Limb (tissue), 2 donors: ENCODE data around the gene CCR5AS.
"Not testable (repeated sequence)": the region's sequence is repeated elsewhere in the genome, so short reads cannot be mapped to it uniquely, and the experiment has no call there.

Source experiments
- DNase-seq, 2 donors: peaks; one replicate each; pipeline ENCODE4 v3.0.0-alpha.2; 2016; ENCODE audit errors: extremely low spot score in 2 of 2

Gene CCR5AS

GRCh38 chr3:46356909-46357308 is 50.0 kb downstream of the CCR5AS start:
- DNase-seq, result no peak

- no peak for DNase-seq
These were observed 50.6 kb downstream of the CCR5AS start for GRCh38 chr3:46356276-46356675.

GRCh38 chr3:46354984-46355383 is 51.9 kb downstream of the CCR5AS start:
- no peak for DNase-seq

GRCh38 chr3:46354478-46354877 is 52.4 kb downstream of the CCR5AS start:
- no peak for DNase-seq

- DNase-seq, result no peak
These were observed 53.0 kb downstream of the CCR5AS start, which contains the start of gene CCR2 for GRCh38 chr3:46353647-46354410. TSS of gene CCR2 (plus strand) at chr3:46354111. CDS start at chr3:46357528, 3,417 bp downstream.

- DNase-seq, result no peak
These were observed 53.8 kb downstream of the CCR5AS start for GRCh38 chr3:46353090-46353489.

GRCh38 chr3:46351646-46352045 is 55.2 kb downstream of the CCR5AS start:
- no peak for DNase-seq

GRCh38 chr3:46350262-46350565 is 56.7 kb downstream of the CCR5AS start:
- no peak for DNase-seq

- no peak for DNase-seq
These were observed 57.2 kb downstream of the CCR5AS start for GRCh38 chr3:46349484-46350261.

GRCh38 chr3:46348823-46349482 is 57.9 kb downstream of the CCR5AS start:
- no peak for DNase-seq

GRCh38 chr3:46344476-46344875 is 62.4 kb downstream of the CCR5AS start:
- DNase-seq, result no peak

GRCh38 chr3:46338840-46339239 is 68.0 kb downstream of the CCR5AS start:
- no peak for DNase-seq

- no peak for DNase-seq
These were observed 69.0 kb downstream of the CCR5AS start for GRCh38 chr3:46337911-46338310.

GRCh38 chr3:46335541-46335940 is 71.3 kb downstream of the CCR5AS start:
- no peak for DNase-seq

GRCh38 chr3:46334741-46335478 is 72.0 kb downstream of the CCR5AS start:
- DNase-seq, result no peak

- not testable (repeated sequence) for DNase-seq
These were observed 76.2 kb downstream of the CCR5AS start for GRCh38 chr3:46330676-46331075.

- no peak for DNase-seq
These were observed 81.1 kb downstream of the CCR5AS start for GRCh38 chr3:46325645-46326300.

- DNase-seq, result no peak
These were observed 82.8 kb downstream of the CCR5AS start for GRCh38 chr3:46324036-46324435.

GRCh38 chr3:46321461-46322104 is 85.3 kb downstream of the CCR5AS start:
- no peak for DNase-seq

GRCh38 chr3:46318207-46318927 is 88.5 kb downstream of the CCR5AS start:
- no peak for DNase-seq
